ENCODE data around the gene RASSF10.

The RASSF10 gene

GRCh38 chr11:13055200-13055599, 46.1 kb downstream of the RASSF10 start:
- no peak for DNase-seq (ENCODE audit: low spot score)

GRCh38 chr11:13061294-13061990, 52.3 kb downstream of the RASSF10 start:
- no peak for DNase-seq (ENCODE audit: low spot score)
